NCI-H1105 treated with DMSO at 0.1 percent for 48 hours (cell line): ENCODE results near the gene CLTCL1.

Experiments used
- DNase-seq: peaks from one replicate; lab custom pipeline; 2025; lab: John Stamatoyannopoulos, UW

The CLTCL1 gene

DNA sequence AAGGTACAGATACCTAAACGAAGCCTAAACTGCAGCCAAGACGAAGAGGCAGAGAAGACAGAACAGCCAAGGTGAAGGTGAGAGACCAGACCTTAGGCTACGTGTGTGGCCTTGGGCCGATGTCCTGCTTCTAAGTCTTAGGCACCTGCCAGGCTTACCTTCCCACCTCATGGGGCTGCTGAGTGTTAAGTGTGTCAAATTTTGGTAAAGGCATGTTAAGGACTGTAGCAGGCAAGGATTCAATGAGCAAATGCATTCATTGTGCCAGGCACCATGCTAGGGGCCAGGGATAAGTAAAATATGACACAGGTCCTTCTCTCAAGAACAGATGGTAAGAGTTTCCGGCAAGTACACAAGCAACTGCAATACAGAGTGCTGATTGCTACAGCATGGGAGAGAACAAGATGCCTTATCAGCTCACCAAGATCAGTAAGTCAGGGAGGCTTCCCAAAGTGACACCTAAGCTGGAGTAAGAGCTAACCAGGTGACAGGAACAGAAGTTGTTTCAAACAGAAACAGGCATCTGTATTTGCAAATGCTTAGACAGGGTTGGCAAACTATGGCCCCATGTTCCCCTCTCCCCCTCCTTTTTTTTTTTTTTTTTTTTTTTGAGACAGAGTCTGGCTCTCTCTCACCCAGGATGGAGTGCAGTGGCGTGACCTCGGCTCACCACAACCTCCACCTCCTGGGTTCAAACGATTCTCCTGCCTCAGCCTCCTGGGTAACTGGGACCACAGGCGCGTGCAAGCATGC, 46.7 kb downstream of the CLTCL1 start:
- DNase-seq: no peak

DNA sequence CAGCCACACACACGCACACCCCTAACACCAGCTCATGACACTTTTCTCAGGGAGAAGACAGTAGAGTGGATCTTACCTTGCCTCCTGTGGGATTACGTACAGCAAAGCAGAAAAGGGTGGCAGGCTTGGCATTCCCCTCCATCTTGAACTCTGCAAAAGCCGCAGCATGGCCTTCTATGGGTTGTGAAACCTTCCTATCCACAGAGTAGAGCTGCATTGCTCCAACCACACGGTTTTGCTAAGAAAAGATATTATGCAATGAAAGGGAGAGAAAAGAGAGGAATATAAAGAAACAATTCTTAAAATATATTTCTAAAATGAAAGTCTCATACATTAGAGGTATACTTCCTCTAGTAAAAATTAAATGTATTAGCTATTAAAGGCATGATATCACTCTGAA, 48.8 kb downstream of the CLTCL1 start:
- no peak for DNase-seq

DNA sequence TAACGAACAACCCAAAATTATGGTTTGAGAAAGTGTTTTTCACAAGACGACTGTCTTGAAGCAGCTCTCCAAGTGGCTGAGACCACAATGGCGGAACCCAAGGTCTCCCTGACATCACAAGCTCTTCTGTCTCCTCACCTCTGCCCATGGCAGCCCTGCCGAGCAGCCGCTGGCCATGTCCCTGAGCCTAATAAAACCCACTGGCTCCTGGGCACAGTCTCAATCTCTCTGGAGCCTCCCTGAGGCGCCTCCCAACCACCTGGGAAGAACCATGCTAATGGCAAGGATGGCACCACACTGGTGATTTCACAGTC, 50.0 kb downstream of the CLTCL1 start:
- DNase-seq: no peak

DNA sequence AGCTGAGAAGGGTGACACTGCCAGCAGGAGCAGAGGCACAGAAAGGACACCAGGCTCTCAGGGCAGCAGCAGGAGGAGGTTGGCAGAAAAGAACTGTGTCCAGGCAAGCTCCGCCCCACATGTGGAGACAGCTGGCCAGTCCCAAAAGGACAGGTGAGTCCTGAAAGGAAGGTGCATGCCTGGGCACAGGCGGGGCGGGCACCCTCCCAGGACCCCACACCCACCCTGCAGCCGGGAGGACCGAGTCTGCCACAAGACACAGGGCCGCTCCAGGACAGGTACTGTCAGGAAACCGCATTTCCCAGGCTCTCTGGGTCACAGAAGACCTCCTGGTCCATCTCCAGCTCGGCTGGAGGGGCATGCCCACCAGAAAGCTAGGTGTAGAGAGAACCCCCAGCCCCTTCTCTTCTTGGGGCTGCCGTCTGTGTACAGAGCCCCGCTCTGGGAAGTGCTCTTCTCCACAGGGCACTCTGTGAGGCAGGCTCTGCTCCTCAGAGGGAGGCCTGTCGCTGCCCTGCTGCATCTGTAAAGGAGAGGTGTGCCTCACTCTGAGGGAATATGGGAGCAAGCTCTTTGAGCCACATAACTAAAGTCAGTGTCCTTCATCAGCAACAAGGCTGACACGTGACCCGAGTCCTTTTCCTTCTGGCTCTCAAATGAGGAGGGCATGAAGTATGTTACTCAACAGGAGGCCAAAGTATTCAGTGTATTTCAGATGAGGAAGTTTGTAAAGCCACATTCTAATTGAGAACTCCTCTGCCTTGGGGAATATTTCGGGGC, 50.5 kb downstream of the CLTCL1 start:
- no peak for DNase-seq

DNA sequence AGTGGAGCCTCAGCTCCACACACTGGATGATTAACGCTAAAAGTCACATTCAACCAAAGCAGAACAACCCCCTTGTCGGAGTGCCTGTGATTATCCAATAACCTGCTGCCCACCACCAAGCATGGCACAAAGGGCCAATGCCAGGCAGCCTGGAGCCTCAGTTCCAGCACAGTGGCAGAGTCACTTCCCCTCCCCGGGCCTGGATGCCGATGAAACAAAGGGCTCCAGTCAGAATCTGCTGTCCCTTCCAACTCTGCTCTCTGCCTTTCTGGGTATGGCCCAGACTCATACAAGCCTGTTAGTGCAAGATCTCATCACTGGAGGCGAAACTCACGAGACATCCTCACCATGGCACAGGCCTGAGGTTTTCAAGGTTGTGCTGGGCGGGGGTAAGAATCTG, 52.1 kb downstream of the CLTCL1 start:
- DNase-seq: no peak

DNA sequence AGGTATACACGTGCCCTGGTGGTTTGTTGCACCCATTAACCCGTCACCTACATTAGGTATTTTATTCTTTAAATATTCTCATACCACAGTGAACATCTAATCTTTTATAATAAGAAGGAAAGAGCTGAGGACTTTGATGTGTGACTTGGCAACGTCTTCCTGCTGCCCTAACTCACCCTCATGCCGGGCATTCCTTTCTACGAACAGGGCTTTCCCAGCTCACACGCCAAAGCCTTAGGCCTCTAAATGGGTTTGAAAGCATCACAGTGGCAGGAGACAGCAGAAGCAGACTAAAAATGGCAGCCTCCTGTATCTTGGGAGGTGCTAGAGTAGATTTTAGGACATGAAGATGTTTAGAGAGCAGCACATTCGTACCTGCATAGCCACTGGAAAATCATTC, 52.6 kb downstream of the CLTCL1 start:
- no peak for DNase-seq

DNA sequence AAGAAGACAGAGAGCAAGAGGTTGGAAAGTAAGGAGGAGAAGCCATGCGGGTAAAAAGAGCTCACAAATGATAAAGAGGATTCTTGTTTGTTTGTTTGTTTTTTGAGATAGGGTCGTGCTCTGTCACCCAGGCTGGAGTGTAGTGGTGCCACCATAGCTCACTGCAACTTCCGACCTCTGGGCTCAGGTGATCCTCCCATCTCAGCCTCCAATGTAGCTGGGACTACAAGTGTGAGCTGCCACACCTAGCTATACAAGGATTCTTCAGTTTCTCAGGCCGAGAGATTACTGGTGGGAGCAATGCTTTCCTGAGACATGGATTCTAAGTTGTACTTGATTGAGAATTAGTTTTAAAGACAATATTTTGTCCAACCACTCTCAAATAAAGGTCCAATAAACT, 55.6 kb downstream of the CLTCL1 start:
- no peak for DNase-seq

DNA sequence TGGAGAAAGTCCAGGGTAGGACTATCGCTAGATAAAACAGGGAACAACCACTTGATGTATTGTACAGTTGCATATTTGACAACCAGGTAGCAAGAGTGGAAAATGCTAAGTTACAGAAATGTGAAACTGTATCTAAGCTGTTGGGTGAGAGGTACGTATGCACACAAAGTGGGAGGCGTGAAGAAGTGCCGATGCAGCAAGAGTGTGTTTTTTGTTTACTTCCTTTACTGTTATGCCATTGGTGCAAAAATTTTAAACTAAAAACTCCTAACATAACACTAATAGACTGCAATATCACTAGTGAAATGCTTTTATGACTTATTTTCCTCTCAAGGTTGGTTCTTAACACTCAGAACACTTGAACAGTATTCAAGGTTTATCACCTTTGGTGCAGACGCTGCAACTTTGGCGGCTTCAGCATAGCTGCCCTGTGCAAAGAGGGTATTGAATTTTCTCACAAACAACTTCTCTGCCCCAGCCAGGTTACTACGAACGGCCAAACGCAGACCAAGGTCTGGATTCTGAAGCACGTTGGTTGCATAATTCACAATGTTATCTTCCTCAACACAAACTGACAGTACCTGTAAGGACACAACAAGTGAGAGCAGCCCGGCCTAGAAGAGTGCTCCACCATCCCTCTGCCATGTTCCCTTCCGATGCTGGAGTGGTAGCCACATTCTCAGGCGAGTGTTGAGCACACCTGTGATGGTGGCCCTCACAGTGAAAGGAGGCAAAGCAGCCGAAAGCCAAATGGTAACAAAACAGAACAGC, 57.2 kb downstream of the CLTCL1 start:
- DNase-seq: no peak

DNA sequence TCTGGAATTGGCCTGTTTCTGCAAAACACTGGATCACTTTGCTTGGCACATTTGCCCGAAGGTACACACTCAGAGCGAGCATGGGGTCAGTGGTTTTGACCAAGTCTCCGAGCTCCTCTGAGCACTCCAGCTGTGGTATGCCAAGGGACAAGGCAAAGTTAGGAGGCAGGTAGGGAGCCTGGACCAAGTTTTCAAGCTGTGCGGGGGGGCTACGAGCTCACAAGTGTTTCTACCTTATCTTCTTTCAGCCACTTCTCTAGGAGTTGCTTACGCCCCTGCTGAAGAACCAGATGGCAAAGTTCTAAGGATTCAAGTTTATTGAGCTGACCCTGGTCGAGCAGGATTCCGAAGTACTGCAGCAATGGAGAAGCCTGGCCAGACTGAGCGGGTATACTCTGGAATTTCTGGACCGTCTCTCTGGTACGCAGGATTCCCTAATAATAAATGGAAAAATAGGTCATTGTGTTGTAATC, 58.3 kb downstream of the CLTCL1 start:
- no peak for DNase-seq

DNA sequence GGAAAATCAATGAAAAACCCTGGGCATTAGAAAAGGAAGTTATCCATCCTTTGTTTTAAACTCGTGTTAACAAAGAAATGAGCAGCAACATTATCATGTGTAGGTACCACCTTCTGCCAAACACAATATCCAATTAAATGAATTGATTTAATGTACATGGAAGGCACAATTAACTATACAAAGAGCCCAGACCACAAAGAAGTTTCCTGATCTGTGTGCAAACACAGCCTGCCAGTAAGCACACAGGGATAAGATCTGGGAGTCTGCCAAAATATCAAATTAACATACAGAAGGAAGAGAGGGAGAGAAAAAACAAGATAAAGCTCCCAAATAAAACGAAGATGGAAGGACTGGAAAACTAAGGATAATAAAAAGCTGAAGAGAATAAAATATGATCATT, 58.9 kb downstream of the CLTCL1 start:
- peak; percentile 95 for DNase-seq

DNA sequence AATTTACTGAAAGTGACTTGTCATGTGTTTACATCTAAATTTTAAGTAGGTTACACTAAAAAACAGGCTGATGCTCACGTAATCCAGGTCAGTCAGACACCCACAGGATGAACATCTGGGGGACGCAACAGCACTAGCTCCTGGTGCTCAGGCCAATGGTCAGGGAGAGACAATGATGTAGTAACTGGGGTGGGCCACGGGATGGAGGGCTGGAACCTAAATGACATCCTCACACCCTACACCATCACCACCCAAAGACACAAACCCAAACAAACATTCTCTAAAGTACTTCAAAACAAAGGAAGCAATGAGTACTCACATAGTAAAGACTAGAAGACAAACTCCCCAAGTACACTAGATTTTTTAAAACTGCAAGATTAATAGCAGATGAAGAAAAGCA, 59.5 kb downstream of the CLTCL1 start:
- no peak for DNase-seq

DNA sequence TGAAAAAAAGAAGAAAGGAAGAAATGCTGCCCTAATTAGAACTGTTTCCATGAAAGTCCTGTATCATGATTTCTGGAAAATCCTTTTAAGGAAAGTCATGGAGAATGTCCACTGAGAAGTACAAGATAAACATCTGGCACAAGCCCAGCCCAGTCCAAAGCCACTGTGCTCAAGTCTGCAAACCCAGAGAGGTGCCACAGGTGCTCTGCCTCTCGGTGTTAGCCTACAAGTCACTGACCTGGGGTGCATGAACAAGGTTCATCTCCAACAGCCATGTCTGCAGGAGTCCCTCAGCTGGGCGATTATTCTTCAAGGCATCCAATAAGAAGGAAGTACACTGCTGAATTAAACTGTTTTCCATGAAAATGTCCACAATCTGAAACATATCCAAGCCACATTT, 61.9 kb downstream of the CLTCL1 start:
- DNase-seq: no peak

DNA sequence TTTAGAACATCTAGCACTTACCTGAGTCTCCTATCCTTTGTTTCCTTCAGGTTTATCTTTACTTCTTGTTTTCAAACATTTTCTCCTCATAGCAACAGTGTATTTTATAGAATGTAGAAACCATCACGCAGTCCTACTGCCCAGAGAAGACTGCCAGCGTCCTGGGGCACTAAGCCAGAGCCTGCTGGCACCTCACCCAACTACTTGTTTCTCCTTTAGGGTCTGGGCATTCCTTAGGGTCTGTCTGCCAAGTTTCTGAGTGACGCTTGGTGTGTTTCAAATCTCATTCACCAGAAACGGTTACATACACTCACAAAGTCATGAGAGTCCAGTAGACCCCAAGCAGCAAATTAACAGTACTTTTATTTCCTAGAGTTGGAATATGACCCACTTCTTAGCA, 63.3 kb downstream of the CLTCL1 start:
- DNase-seq: no peak

DNA sequence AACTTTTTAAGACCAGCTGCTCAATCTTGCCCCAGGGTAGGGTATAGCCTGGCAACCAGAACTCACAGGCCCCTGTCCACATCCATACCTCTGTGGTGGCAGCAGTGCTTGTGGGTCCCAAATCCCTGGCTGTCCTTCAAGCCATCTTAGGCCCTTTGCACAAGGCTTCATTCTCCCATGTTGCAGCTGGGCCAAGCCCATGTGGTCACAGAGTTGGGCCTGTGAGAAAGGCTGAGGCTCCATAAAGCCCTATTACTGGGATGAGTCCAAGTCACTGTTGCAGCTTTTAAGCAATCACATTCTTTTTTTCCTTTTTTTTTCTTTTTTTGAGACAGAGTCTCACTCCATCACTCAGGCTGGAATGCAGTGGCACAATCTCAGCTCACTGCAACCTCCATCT, 65.1 kb downstream of the CLTCL1 start:
- DNase-seq: no peak

DNA sequence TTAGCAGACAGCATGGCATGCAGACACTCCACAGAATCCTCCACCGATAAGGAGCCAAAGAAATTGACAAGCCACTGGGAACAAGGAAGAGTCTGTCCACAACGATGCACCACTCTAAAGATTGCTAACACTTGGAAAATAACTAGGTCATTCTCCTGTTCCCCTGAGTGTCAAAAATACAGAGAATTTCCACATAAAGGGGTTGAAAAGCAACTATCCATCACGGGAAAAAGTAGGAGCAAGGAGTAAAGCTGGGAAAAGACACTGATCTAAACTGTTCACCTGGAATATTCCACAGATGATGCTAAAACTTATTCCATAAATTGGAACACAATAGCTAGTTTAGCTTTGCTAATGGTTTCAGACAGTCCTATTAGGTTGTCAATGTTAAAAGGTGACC, 66.0 kb downstream of the CLTCL1 start:
- DNase-seq: no peak

DNA sequence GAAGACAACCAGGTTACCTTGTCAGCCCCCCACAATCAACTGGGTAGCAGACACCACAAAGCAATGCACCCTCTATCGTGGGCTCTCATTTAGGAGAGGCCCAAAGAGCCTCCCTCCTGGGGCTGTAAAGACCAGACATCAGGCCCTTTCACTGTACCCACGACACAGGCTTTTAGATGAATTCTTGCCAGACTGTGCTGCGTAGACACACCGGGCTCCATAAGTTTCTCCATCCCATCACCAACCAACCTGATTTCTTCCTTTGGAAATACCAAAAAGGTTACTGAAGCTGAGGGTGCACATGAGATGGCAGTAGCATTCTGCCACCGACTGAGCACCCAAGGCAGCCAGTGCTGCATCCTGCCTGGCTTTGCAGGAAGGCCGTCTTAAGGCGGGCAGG, 66.5 kb downstream of the CLTCL1 start:
- DNase-seq: no peak

DNA sequence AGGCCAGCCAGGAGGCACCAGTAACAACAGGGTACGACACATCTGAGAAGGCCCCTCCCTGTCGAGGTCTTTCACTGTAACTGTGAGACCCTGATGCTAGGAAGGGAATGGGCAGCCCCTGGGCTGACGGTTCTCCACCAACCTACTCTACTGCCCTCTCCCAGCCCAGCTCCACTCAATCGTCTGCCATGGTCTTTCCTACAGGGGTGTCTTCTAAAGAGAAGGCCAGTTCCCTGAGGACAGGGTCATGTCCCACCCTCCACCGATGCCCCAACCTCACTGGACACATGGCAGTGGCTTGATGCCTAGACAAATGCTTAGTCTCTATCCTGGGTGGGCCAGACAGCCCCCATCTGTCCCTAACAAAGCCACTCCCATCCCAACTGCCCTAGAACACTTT, 67.0 kb downstream of the CLTCL1 start:
- no peak for DNase-seq

DNA sequence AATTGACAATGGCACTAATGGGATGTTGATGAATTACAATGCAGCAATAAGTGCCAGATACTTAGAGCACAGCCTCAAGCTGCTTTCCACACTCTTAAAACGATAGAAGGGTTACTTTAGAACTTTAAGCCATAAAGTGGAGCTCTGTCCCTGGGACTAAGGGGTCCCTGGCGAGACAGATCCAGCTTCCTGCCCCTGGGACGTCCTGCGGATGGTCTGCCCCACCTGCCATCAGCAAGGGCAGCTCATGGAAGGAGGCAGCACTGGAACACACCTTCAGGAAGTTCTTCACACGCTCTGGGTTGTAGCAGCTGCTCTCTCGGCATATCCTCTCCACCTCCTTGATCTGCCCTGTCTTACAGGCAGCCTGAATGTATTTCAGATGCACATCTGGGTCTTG, 67.9 kb downstream of the CLTCL1 start:
- DNase-seq: no peak

DNA sequence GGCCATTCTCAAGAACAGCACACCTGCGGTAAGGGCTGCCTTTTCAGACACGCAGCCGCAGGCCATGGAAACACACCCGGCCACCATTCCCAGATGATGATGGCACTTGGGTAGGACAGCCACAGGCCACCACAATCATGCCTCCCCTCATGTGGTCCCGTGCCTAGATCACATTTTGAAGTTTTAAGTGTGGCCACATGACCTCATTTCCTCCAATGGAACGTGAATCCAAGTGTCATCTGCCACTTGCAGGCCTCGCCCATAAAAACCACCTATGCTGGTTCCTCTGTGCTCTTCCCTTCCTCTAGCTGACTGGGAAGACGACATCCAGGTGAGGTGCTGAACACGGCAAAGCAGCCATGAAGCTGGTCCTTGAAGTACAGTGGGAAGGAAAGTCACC, 68.4 kb downstream of the CLTCL1 start:
- DNase-seq: no peak

DNA sequence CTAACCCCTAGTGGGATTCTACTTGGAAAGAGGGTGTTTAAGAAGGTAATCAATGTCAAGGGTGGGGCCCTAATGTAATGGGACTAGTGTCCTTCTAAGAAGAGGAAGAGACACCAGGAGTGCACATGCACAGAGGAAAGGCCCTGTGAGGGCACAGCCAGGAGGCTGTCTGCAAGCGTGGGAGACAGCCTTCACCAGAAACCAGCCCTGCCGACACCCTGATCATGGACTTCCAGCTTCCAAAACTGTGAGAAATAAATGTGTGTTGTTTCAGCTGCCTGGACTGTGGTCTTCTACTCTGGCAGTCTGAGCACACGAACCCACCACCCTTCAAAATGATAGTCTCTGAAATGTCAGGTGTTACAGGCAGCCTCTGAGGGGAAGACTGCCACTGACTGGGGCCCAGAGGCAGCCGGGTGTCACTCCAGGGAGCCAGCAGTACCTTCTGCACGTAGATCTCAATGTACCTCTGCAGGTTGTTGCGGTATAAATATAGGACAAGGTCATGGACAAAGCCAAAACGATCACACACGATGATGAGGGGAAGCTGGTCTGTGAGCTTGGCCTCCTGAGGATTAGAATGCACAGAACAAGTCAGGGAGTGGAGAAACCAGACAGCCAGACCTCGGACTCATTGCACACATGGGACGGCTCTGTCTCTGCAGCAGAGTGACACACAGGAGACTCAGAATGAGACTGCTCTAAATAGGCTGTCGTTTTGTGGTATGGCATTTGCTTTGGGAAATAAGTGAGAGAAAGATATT, 69.1 kb downstream of the CLTCL1 start:
- DNase-seq: no peak

DNA sequence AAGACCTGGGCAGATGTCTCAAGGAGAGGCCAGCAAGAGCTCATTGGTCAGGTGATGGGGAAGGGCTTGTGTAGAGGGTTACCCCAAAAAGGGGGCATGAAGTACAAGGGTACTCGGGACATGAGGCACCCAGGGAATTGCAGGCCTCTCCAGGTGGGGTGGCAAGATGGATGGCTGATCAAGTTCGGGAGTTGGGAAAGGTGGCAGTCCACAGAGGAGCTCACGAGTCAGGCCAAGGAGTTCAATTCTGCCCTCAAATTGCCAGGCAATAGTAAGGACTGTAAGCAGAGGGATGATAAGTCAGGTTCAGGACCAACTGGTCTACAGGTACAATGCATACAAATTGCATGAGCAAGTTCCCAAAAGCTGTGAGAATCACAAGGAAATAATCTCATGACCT, 70.7 kb downstream of the CLTCL1 start:
- DNase-seq: no peak

DNA sequence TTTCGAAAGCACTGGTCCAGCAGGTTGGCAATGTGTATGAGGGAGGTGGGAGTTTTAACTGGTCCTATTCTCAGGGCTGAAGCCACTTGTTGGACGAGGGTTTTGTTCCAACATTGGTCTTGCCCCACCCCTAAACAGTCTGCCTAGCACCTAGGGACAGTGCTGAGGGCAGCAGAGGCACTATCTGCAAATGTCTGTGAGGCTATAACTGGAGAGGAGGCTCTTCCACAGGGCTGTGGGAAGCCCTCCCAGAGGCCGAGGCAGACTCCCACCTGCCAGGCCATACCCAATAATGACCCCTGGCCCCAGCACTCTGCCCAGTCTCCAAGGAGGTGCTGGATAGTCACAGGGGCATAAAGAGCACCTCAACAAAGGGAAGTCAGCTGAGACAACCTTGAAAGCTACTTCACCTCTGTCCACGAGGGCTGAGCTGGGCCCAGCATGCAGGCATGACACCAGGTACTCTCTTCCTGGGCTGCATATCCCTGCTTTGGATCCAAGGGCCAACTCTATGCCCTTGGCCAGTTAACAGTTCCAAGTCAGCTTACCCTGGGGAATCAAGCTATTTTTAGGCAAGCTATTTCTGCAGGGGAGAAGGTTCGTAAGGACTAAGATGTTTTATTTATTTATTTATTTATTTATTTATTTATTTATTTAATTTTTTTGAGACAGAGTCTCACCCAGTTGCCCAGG, 72.8 kb downstream of the CLTCL1 start:
- no peak for DNase-seq
